ENCODE results near the gene FCRL2. TPM values are rescaled to one million over a fixed set of nuclear protein-coding genes. Genes with fewer than 3 reads are reported as not detected.

Gene FCRL2
- total RNA-seq (not detected), polyA plus RNA-seq (under 1 TPM in 1 of 2 donors, not detected in 1; 0.40 TPM)

- Mint-ChIP-seq H3K36me3 (no peaks in the 10 kb centered on the region), H3K9me3 (peaks cover 0 to 2% (median 0%) of the 10 kb centered on the region in 8 donors), H3K27ac (no peak within 1 kb of the TSS), H3K4me3 (no peak within 1 kb of the TSS), H3K4me1 (peaks cover 0 to 1% (median 0%) of the 10 kb centered on the region in 4 donors), H3K27me3 (peaks cover 7 to 8% of the 10 kb centered on the region in 2 donors)
- Histone ChIP-seq H3K27me3 (ENCODE audit: insufficient read depth, low read length) (no peaks in the 10 kb centered on the region), H3K4me3 (ENCODE audit: low read length in 2 of 2) (no peak within 1 kb of the TSS), H3K4me1 (ENCODE audit: insufficient read depth, low read length) (no peaks in the 10 kb centered on the region), H3K9me3 (ENCODE audit: control insufficient read depth in 1 of 2, low read length in 2 of 2) (no peaks in the 10 kb centered on the region), H3K36me3 (ENCODE audit: insufficient read depth, low read length) (no peaks in the 10 kb centered on the region), H3K27ac (ENCODE audit: low read depth, low read length) (no peak within 1 kb of the TSS)
- intact Hi-C loops (cut with micrococcal nuclease) = no loop called here
- DNase-seq = no peak
- ChIA-PET POLR2A (ENCODE audit: partially characterized antibody) (no interaction called here), CTCF (ENCODE audit: partially characterized antibody) (no interaction called here)
Measured at GRCh38 chr1:157776971-157777391, at the start of gene FCRL2. Gene FCRL2, minus strand, starts transcription at chr1:157777132. Its CDS starts 59 bp downstream, at chr1:157777073.

- H3K4me3 ChIP-seq (ENCODE audit: low read length in 2 of 2) = no peak overlapping the region
- POLR2A ChIA-PET (ENCODE audit: partially characterized antibody) = no interaction called here
- intact Hi-C loops (cut with micrococcal nuclease) = no loop called here
Measured at GRCh38 chr1:157820299-157820698, 43.4 kb upstream of the FCRL2 start.

GRCh38 chr1:157819896-157820295, 43.0 kb upstream of the FCRL2 start, which contains the start of gene FCRL1:
Gene FCRL1, minus strand, starts transcription at chr1:157820120. Its CDS starts 83 bp downstream, at chr1:157820037.
- H3K27ac Mint-ChIP-seq = no peak within 1 kb of the TSS
- no peaks in the 10 kb centered on the region for H3K4me1 ChIP-seq (ENCODE audit: insufficient read depth, low read length)
- no peak within 1 kb of the TSS for H3K4me3 ChIP-seq (ENCODE audit: low read length in 2 of 2)
- ChIA-PET CTCF (ENCODE audit: partially characterized antibody) (no interaction called here), POLR2A (ENCODE audit: partially characterized antibody) (no interaction called here)
- H3K4me3 Mint-ChIP-seq = no peak within 1 kb of the TSS
- no peaks in the 10 kb centered on the region for H3K36me3 Mint-ChIP-seq
- no peaks in the 10 kb centered on the region for H3K9me3 ChIP-seq (ENCODE audit: control insufficient read depth in 1 of 2, low read length in 2 of 2)
- H3K27me3 Mint-ChIP-seq = peaks cover 7 to 12% of the 10 kb centered on the region in 2 donors
- no peaks in the 10 kb centered on the region for H3K4me1 Mint-ChIP-seq
- DNase-seq = no peak
- H3K27me3 ChIP-seq (ENCODE audit: insufficient read depth, low read length) = no peaks in the 10 kb centered on the region
- no peaks in the 10 kb centered on the region for H3K36me3 ChIP-seq (ENCODE audit: insufficient read depth, low read length)
- intact Hi-C loops (cut with micrococcal nuclease) = no loop called here
- peaks cover 0 to 6% (median 0%) of the 10 kb centered on the region in 8 donors for H3K9me3 Mint-ChIP-seq
- no peak within 1 kb of the TSS for H3K27ac ChIP-seq (ENCODE audit: low read depth, low read length)

More at GRCh38 chr1:157820299-157820698, 43.4 kb upstream of the FCRL2 start:
- no peak overlapping the region for H3K4me3 Mint-ChIP-seq
- CTCF ChIA-PET (ENCODE audit: partially characterized antibody) = no interaction called here
- Histone ChIP-seq H3K36me3 (ENCODE audit: insufficient read depth, low read length) (no peaks in the 10 kb centered on the region), H3K9me3 (ENCODE audit: control insufficient read depth in 1 of 2, low read length in 2 of 2) (no peaks in the 10 kb centered on the region), H3K4me1 (ENCODE audit: insufficient read depth, low read length) (no peaks in the 10 kb centered on the region), H3K27me3 (ENCODE audit: insufficient read depth, low read length) (no peaks in the 10 kb centered on the region), H3K27ac (ENCODE audit: low read depth, low read length) (no peak overlapping the region)
- H3K27me3 Mint-ChIP-seq = peaks cover 7 to 12% of the 10 kb centered on the region in 2 donors
- peaks cover 0 to 6% (median 0%) of the 10 kb centered on the region in 8 donors for H3K9me3 Mint-ChIP-seq
- no peaks in the 10 kb centered on the region for H3K4me1 Mint-ChIP-seq
- no peaks in the 10 kb centered on the region for H3K36me3 Mint-ChIP-seq
- no peak overlapping the region for H3K27ac Mint-ChIP-seq
- no peak for DNase-seq

- no peak overlapping the region for H3K27ac ChIP-seq (ENCODE audit: low read depth, low read length)
Measured at GRCh38 chr1:157819215-157819614, 42.3 kb upstream of the FCRL2 start.

GRCh38 chr1:157813269-157813668, 36.3 kb upstream of the FCRL2 start:
- no peak overlapping the region for H3K27ac ChIP-seq (ENCODE audit: low read depth, low read length)
- H3K9me3 Mint-ChIP-seq = peaks cover 5 to 38% (median 24%) of the 10 kb centered on the region in 8 donors
- CTCF ChIA-PET (ENCODE audit: partially characterized antibody) = no interaction called here
- no peaks in the 10 kb centered on the region for H3K27me3 ChIP-seq (ENCODE audit: insufficient read depth, low read length)
- DNase-seq = no peak
- peaks cover 0 to 3% of the 10 kb centered on the region in 2 donors for H3K9me3 ChIP-seq (ENCODE audit: control insufficient read depth in 1 of 2, low read length in 2 of 2)
- POLR2A ChIA-PET (ENCODE audit: partially characterized antibody) = no interaction called here
- H3K4me1 ChIP-seq (ENCODE audit: insufficient read depth, low read length) = no peaks in the 10 kb centered on the region
- peaks cover 8 to 13% of the 10 kb centered on the region in 2 donors for H3K27me3 Mint-ChIP-seq
- no peaks in the 10 kb centered on the region for H3K36me3 ChIP-seq (ENCODE audit: insufficient read depth, low read length)
- no peak overlapping the region for H3K4me3 Mint-ChIP-seq
- H3K4me3 ChIP-seq (ENCODE audit: low read length in 2 of 2) = no peak overlapping the region
- H3K36me3 Mint-ChIP-seq = no peaks in the 10 kb centered on the region
- H3K4me1 Mint-ChIP-seq = no peaks in the 10 kb centered on the region
- intact Hi-C loops (cut with micrococcal nuclease) = no loop called here
- H3K27ac Mint-ChIP-seq = no peak overlapping the region

More at GRCh38 chr1:157819215-157819614, 42.3 kb upstream of the FCRL2 start:
- no peaks in the 10 kb centered on the region for H3K27me3 ChIP-seq (ENCODE audit: insufficient read depth, low read length)
- intact Hi-C loops (cut with micrococcal nuclease) = no loop called here
- no peak for DNase-seq
- Mint-ChIP-seq H3K4me1 (no peaks in the 10 kb centered on the region), H3K9me3 (peaks cover 0 to 10% (median 2%) of the 10 kb centered on the region in 8 donors), H3K27ac (no peak overlapping the region), H3K36me3 (no peaks in the 10 kb centered on the region), H3K4me3 (no peak overlapping the region), H3K27me3 (peaks cover 4 to 13% of the 10 kb centered on the region in 2 donors)
- no peaks in the 10 kb centered on the region for H3K4me1 ChIP-seq (ENCODE audit: insufficient read depth, low read length)
- ChIA-PET POLR2A (ENCODE audit: partially characterized antibody) (no interaction called here), CTCF (ENCODE audit: partially characterized antibody) (no interaction called here)
- H3K4me3 ChIP-seq (ENCODE audit: low read length in 2 of 2) = no peak overlapping the region
- H3K9me3 ChIP-seq (ENCODE audit: control insufficient read depth in 1 of 2, low read length in 2 of 2) = no peaks in the 10 kb centered on the region
- no peaks in the 10 kb centered on the region for H3K36me3 ChIP-seq (ENCODE audit: insufficient read depth, low read length)

GRCh38 chr1:157806431-157807149, 29.7 kb upstream of the FCRL2 start:
- ChIA-PET CTCF (ENCODE audit: partially characterized antibody) (no interaction called here), POLR2A (ENCODE audit: partially characterized antibody) (no interaction called here)
- Mint-ChIP-seq H3K9me3 (peaks cover 0 to 11% (median 4%) of the 10 kb centered on the region in 8 donors), H3K4me1 (no peaks in the 10 kb centered on the region), H3K36me3 (no peaks in the 10 kb centered on the region), H3K27me3 (peaks cover 6 to 14% of the 10 kb centered on the region in 2 donors), H3K4me3 (no peak overlapping the region), H3K27ac (no peak overlapping the region)
- Histone ChIP-seq H3K4me1 (ENCODE audit: insufficient read depth, low read length) (no peaks in the 10 kb centered on the region), H3K9me3 (ENCODE audit: control insufficient read depth in 1 of 2, low read length in 2 of 2) (no peaks in the 10 kb centered on the region), H3K27ac (ENCODE audit: low read depth, low read length) (no peak overlapping the region), H3K4me3 (ENCODE audit: low read length in 2 of 2) (no peak overlapping the region), H3K36me3 (ENCODE audit: insufficient read depth, low read length) (no peaks in the 10 kb centered on the region), H3K27me3 (ENCODE audit: insufficient read depth, low read length) (no peaks in the 10 kb centered on the region)
- intact Hi-C loops (cut with micrococcal nuclease) = no loop called here
- DNase-seq = no peak

- Histone ChIP-seq H3K9me3 (ENCODE audit: control insufficient read depth in 1 of 2, low read length in 2 of 2) (no peaks in the 10 kb centered on the region), H3K4me3 (ENCODE audit: low read length in 2 of 2) (no peak overlapping the region), H3K36me3 (ENCODE audit: insufficient read depth, low read length) (no peaks in the 10 kb centered on the region), H3K27me3 (ENCODE audit: insufficient read depth, low read length) (no peaks in the 10 kb centered on the region), H3K4me1 (ENCODE audit: insufficient read depth, low read length) (no peaks in the 10 kb centered on the region), H3K27ac (ENCODE audit: low read depth, low read length) (no peak overlapping the region)
- no peaks in the 10 kb centered on the region for H3K36me3 Mint-ChIP-seq
- POLR2A ChIA-PET (ENCODE audit: partially characterized antibody) = no interaction called here
- no peaks in the 10 kb centered on the region for H3K4me1 Mint-ChIP-seq
- intact Hi-C loops (cut with micrococcal nuclease) = no loop called here
- CTCF ChIA-PET (ENCODE audit: partially characterized antibody) = no interaction called here
- no peak overlapping the region for H3K27ac Mint-ChIP-seq
- H3K9me3 Mint-ChIP-seq = peaks cover 0 to 3% (median 2%) of the 10 kb centered on the region in 8 donors
- no peak for DNase-seq
- no peak overlapping the region for H3K4me3 Mint-ChIP-seq
- peaks cover 4 to 10% of the 10 kb centered on the region in 2 donors for H3K27me3 Mint-ChIP-seq
Measured at GRCh38 chr1:157803851-157804250, 26.9 kb upstream of the FCRL2 start.

Measured in CD4-positive, alpha-beta memory T cell (primary cell).